ENCODE data around the gene MDFIC. TPM values are rescaled to one million over a fixed set of nuclear protein-coding genes. Genes with fewer than 3 reads are reported as not detected.

Gene MDFIC
- total RNA-seq, 2 experiments from 2014 or later = 53.5 to 55.3 TPM

- ATAC-seq = no peak
Measured at GRCh38 chr7:114923403-114923713, 1.5 kb downstream of the MDFIC start.

GRCh38 chr7:114924038-114924712 lies 2.3 kb downstream of the MDFIC start:
- no peak for ATAC-seq
- ChIA-PET POLR2A (interaction anchor here (0.6 to 2.2 kb wide), 9 partner anchors 8 to 125 kb away, joined by 3 to 10 read pairs (median 4); no protein-coding TSS in a partner anchor), CTCF (interaction anchor here (1.3 to 3.9 kb wide), 3 partner anchors 58 to 85 kb away, joined by 3 to 25 read pairs (median 11); no protein-coding TSS in a partner anchor)
- intact Hi-C loops (cut with micrococcal nuclease) = loop anchor here (5.0 to 10.0 kb wide), 3 partner anchors 37 to 129 kb away; no protein-coding TSS in a partner anchor
- no peak for TF ChIP-seq CTCF (IDR thresholded peaks at IDR 0.05)
- no peaks in the 10 kb centered on the region for H3K27me3 Mint-ChIP-seq
- H3K9me3 Mint-ChIP-seq = no peaks in the 10 kb centered on the region
- H3K36me3 Mint-ChIP-seq (ENCODE audit: low read depth) = peaks cover 21% of the 10 kb centered on the region
- peak overlapping the region; percentile 81 for H3K4me3 Mint-ChIP-seq
- H3K27ac Mint-ChIP-seq = peak overlapping the region; percentile 95
- H3K4me1 Mint-ChIP-seq (ENCODE audit: low read depth) = peaks cover 43% of the 10 kb centered on the region
- DNase-seq = no peak

More at GRCh38 chr7:114923403-114923713, 1.5 kb downstream of the MDFIC start:
- intact Hi-C loops (cut with micrococcal nuclease) = loop anchor here (5.0 to 10.0 kb wide), 3 partner anchors 36 to 129 kb away; no protein-coding TSS in a partner anchor
- Mint-ChIP-seq H3K4me1 (ENCODE audit: low read depth) (peaks cover 49% of the 10 kb centered on the region), H3K4me3 (peak overlapping the region; percentile 81), H3K9me3 (no peaks in the 10 kb centered on the region), H3K36me3 (ENCODE audit: low read depth) (peaks cover 21% of the 10 kb centered on the region), H3K27ac (peak overlapping the region; percentile 95), H3K27me3 (no peaks in the 10 kb centered on the region)
- DNase-seq = no peak
- POLR2A ChIA-PET = interaction anchor here (0.6 to 2.2 kb wide), 8 partner anchors 9 to 124 kb away, joined by 3 to 10 read pairs (median 4); no protein-coding TSS in a partner anchor
- no peak for TF ChIP-seq CTCF (IDR thresholded peaks at IDR 0.05)
- CTCF ChIA-PET = interaction anchor here (0.8 to 3.9 kb wide), 4 partner anchors 57 to 115 kb away, joined by 3 to 25 read pairs (median 8); no protein-coding TSS in a partner anchor

GRCh38 chr7:114925434-114925833 lies 3.5 kb downstream of the MDFIC start:
- Mint-ChIP-seq H3K4me1 (ENCODE audit: low read depth) (peaks cover 33% of the 10 kb centered on the region), H3K9me3 (no peaks in the 10 kb centered on the region), H3K36me3 (ENCODE audit: low read depth) (peaks cover 21% of the 10 kb centered on the region), H3K4me3 (peak overlapping the region; percentile 69), H3K27me3 (no peaks in the 10 kb centered on the region), H3K27ac (peak overlapping the region; percentile 80)
- ChIA-PET CTCF (interaction anchor here (0.5 to 3.9 kb wide), 4 partner anchors 14 to 84 kb away, joined by 3 to 25 read pairs (median 8); no protein-coding TSS in a partner anchor), POLR2A (interaction anchor here (0.8 to 1.0 kb wide), 3 partner anchors 10 to 60 kb away, joined by 3 read pairs; no protein-coding TSS in a partner anchor)
- no peak for TF ChIP-seq CTCF (IDR thresholded peaks at IDR 0.05)
- intact Hi-C loops (cut with micrococcal nuclease) = loop anchor here (10.0 kb wide), 1 partner anchor 131 kb away; no protein-coding TSS in a partner anchor
- ATAC-seq (no peak), DNase-seq (no peak)

GRCh38 chr7:114928060-114928459 lies 6.2 kb downstream of the MDFIC start:
- Mint-ChIP-seq H3K9me3 (no peaks in the 10 kb centered on the region), H3K4me1 (ENCODE audit: low read depth) (peaks cover 42% of the 10 kb centered on the region), H3K27me3 (no peaks in the 10 kb centered on the region), H3K4me3 (no peak overlapping the region), H3K36me3 (ENCODE audit: low read depth) (peaks cover 24% of the 10 kb centered on the region), H3K27ac (no peak overlapping the region)
- ATAC-seq (no peak), DNase-seq (no peak)
- TF ChIP-seq CTCF (IDR thresholded peaks at IDR 0.05) = no peak
- CTCF ChIA-PET = no interaction called here
- POLR2A ChIA-PET = interaction anchor here (0.5 kb wide), 1 partner anchor 16 kb away, joined by 3 read pairs; no protein-coding TSS in a partner anchor
- intact Hi-C loops (cut with micrococcal nuclease) = loop anchor here (10.0 kb wide), 1 partner anchor 133 kb away; no protein-coding TSS in a partner anchor

- Mint-ChIP-seq H3K4me1 (ENCODE audit: low read depth) (peaks cover 50% of the 10 kb centered on the region), H3K4me3 (no peak overlapping the region), H3K27ac (no peak overlapping the region), H3K36me3 (ENCODE audit: low read depth) (peaks cover 24% of the 10 kb centered on the region), H3K27me3 (no peaks in the 10 kb centered on the region), H3K9me3 (no peaks in the 10 kb centered on the region)
- CTCF ChIA-PET = no interaction called here
- no peak for TF ChIP-seq CTCF (IDR thresholded peaks at IDR 0.05)
- DNase-seq = no peak
- intact Hi-C loops (cut with micrococcal nuclease) = loop anchor here (10.0 kb wide), 1 partner anchor 135 kb away; no protein-coding TSS in a partner anchor
- no peak for ATAC-seq
- POLR2A ChIA-PET = interaction anchor here (1.8 kb wide), 1 partner anchor 80 kb away, joined by 4 read pairs; no protein-coding TSS in a partner anchor
Measured at GRCh38 chr7:114929570-114929969, 7.7 kb downstream of the MDFIC start.
